Activated CD4-positive, CD25-positive, alpha-beta regulatory T cell treated with anti-CD3 and anti-CD28 coated beads, Interleukin-2, amount 50 U/mL, for 72 hours (primary cell): ENCODE results near the gene CARS2.
"Not testable (repeated sequence)": the region's sequence is repeated elsewhere in the genome, so short reads cannot be mapped to it uniquely, and the experiment has no call there.

ENCODE experiments used
- DNase-seq: peaks from one replicate; pipeline ENCODE4 v3.0.0; 2021

Gene CARS2

DNA sequence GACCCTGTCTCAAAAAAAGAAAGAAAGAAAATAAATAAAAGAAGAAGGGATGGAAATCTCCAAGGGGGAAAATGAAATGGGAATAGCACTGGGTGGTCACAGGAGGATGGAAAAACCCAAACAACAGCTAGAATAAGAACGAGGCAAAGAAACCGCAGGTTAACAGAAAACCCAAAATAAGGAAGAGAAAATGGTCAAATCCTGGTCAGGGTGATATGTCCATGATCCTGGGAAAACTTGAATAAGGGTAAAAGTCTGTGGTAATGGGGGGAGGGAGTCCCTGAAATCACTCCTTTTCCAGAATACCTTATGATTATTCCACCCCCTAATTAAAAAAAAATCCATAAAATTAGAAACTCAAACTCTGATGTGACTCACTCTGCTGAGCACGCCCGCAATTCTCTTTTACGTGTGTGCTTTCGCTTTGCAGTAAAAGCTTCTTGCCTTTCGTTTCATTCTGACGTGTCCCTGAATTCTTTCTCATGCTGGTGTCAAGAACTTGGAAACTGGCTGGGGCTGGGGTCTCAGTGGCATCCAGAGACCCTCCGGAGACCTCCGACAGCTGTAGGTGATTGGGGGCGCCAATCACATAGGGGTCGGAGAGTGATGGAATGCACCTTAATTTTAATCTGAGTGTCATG, 94.8 kb downstream of the CARS2 start:
- DNase-seq = no peak

DNA sequence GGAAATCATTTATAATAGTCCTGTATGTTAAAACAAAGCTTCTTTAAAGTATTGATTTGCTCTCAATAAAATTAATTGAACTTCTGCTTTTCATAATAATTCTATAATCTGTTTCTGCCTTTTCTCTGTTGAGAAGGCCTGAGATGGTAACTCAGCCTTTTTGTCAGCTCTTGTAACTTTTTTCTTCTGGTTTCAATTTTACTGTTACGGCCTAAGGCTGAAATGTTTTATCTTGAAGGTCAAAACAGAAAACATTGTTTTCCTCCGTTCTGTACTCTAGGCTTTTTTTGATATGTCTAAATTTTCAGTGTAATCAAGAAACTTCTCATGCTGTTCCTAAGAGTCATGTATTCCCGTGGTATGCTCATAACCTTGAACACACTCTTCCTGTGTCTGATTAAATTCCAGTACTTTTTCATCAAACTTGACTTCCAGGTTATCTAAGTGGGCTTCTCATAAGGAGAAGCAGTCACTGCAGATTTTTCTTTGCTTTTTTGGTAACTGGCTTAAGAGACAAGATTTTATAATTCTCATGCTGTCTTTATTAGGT, 98.2 kb downstream of the CARS2 start:
- DNase-seq = no peak

DNA sequence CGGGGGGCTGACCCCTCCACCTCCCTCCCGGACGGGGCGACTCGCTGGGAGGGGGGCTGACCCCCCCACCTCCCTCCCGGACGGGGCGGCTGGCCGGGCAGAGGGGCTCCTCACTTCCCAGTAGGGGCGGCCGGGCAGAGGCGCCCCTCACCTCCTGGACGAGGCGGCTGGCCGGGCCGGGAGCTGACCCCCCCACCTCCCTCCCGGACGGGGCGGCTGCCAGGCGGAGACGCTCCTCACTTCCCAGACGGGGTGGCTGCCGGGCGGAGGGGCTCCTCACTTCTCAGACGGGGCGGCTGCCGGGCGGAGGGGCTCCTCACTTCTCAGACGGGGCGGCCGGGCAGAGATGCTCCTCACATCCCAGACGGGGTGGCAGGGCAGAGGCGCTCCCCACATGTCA, 99.6 kb downstream of the CARS2 start:
- DNase-seq = not testable (repeated sequence)

DNA sequence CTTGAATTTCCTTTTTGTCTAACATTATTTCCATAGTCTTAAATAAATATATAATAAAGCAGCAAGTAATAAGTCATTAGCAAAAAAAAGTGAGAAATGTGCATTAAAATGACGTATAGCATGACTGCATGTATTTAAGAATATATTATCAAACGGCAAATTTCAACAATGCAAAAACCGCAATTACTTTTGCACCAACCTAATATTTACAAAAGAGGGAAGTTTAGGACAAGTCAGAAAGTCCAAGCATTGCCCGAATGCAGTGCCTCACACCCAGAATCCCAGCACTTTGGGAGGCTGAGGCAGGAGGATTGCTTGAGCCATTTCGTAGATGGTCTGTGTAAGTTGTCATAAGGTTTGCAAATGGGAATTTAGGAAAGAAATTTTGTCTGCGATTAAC, 100.8 kb downstream of the CARS2 start:
- no peak for DNase-seq

DNA sequence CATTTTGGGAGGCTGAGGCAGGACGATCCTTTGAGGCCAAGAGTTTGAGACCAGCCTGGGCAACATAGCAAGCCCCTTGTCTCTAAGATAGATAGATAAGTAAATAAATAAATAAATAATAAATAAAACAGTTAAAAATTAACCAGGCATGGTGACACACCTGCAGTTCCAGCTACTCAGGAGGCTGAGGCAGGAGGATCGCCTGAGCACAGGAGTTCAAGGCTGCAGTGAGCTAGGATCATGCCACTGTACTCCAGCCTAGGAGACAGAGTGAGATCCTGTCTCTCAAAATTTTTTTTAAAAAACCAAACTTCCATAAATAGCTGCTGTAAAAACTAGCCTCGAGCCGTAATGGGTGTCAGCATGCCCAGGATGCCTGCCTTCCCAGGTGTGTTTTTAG, 104.9 kb downstream of the CARS2 start:
- no peak for DNase-seq

DNA sequence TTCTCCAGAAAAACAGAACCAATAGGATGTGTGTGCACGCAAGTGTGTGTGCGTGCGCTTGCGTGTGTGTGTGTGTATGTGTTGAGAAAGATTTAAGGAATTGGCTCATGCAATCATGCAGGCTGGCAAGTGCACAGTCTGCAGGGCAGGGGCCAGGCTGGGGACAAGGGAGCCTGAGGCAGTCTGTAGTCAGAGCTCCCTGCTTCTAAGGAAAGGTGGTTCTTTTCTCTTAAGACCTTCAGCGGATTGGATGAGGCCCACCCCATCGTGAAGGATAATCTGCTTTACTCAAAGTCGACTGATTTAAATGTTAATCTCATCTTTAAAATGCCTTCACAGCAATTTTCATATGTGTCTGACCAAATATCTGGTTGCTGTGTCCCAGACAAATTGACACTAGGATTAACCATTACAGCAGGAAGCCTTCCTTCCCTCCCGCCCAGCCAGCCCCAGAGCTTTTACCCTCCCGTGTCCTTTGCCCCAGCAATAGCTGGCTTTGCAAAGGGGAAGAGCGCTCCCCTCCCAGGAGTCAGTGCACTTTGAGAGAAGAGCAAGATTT, 105.6 kb downstream of the CARS2 start:
- no peak for DNase-seq

DNA sequence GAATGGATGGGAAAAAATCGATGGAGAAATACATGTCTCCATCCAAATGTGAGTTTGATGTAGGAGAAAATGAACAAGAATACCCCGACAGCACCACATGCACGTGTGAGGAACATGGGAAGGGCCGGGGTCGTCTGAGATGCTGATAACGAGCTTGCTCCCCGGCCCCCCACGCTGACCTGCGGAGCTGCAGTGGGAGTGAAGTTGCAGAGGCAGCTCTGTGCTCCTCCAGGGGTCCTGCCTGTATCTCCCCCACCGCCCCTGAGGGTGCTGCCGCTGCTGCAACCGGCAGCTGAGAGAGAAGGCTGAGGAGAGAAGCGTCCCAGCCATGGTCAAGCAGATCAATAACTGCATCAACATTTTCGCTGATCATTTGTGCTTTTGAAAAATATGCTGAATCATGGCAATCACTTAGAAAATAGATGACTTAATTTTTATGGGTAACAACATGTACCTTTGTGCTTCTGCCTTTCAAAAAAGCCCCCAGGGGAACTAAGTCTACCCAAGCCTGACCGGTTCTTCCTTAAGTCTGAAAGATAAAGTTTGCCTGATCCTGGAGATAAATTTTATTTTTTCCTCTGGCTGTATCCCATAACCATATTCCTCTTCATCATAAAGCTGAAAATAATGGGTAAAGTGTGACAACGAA, 108.8 kb downstream of the CARS2 start:
- DNase-seq = no peak

DNA sequence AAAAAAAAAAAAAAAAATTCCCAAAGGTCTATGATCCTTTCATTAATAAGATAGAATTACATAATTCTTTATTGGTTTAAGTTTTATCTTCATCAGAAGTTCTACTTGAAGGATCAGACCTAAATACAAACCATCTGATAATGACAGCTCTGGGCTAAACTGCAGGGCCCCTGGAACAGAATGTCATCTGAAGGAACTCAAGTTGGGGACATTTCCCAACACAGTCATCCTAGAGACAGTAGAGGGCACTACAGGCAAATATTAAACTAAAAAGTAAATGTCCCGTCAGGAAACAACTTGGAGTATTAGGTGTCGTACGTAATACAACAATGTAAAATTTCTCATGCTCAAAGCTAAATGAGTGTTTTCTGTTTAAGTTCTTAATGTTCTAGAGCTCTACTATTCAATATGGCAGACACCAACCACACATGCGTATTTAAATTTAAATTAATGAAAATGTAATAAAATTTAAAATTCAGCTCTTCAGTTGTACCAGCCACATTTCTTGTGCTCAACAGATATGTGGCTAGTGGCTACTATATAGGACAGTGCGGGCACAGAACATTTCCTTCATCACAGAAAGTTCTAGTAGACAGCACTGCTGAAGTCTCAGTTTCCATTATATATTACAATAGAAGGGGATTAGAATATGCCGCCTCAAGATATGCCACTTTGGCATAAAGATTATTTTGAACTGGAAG, 112.3 kb downstream of the CARS2 start:
- DNase-seq = no peak

DNA sequence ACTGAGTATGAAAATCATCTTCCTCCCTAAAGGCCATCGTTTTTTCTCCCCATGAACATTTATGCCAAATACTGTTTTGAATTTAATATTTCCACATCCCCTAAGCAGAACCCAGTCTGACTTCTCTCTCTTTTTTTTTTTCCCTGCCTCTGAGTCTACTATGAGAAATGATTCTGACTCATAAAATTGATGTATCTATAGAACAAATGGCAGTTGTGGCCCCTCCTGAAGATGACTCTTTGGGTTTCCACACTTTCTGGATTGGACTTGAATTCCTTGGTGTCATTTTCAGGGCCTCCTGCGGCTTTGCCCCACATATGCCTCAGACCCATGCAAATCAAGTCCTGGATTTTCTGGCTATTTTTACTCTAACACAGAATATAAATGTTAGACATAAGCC, 113.3 kb downstream of the CARS2 start:
- DNase-seq = no peak
